Stimulated activated CD4-positive, alpha-beta T cell treated with anti-CD3 and anti-CD28 coated beads, Interleukin-1b, Interleukin-23, amount 100 ng/mL, for 48 hours (primary cell): ENCODE data around the gene GSX1.

ENCODE experiments used
- DNase-seq: peaks from one replicate; pipeline ENCODE4 v3.0.0-alpha.2; 2020

The GSX1 gene

GRCh38 chr13:27835799-27836198, 43.5 kb downstream of the GSX1 start:
- no peak for DNase-seq

GRCh38 chr13:27839809-27840467, 47.7 kb downstream of the GSX1 start:
- no peak for DNase-seq

GRCh38 chr13:27842571-27842970, 50.3 kb downstream of the GSX1 start:
- DNase-seq: no peak
